Spleen (tissue), 11 donors: Measurements from ENCODE around the gene DTNBP1. TPM values are rescaled to one million over a fixed set of nuclear protein-coding genes. Genes with fewer than 3 reads are reported as not detected.
"Not testable (repeated sequence)": the region's sequence is repeated elsewhere in the genome, so short reads cannot be mapped to it uniquely, and the experiment has no call there.

Source experiments
- DNase-seq: peaks from one replicate; pipeline ENCODE4 v3.0.0-alpha.2; 2020
- H3K27ac ChIP-seq, 8 donors: fragments of 200-600 bp; sonication (generic) in 7 of 8; 1 replicate in 4 of 8; 2 replicates in 4 of 8; pipeline versions ENCODE4 v1.5.0 to v1.8.0; 2016 to 2021; ENCODE audit warnings: inconsistent platforms in 4 of 8, mild to moderate bottlenecking in 4 of 8, moderate library complexity in 1 of 8
- H3K27me3 ChIP-seq, 7 donors: fragments of 200-600 bp; sonication (generic) in 6 of 7; replicated peaks in 1 of 7; 1 replicate in 4 of 7; 2 replicates in 3 of 7; pipeline versions ENCODE4 v1.5.0 to v1.8.0; 2016 to 2021; ENCODE audit warnings: inconsistent platforms in 3 of 7, mild to moderate bottlenecking in 1 of 7
- H3K36me3 ChIP-seq, 6 donors: fragments of 200-600 bp; sonication (generic) in 5 of 6; 1 replicate in 4 of 6; 2 replicates in 2 of 6; pipeline versions ENCODE4 v1.5.0 to v1.8.0; 2016 to 2021; ENCODE audit warnings: inconsistent platforms in 2 of 6
- H3K4me1 ChIP-seq, 6 donors: fragments of 200-600 bp; sonication (generic) in 5 of 6; 1 replicate in 3 of 6; 2 replicates in 3 of 6; pipeline versions ENCODE4 v1.5.0 to v1.8.0; 2016 to 2021; ENCODE audit warnings: inconsistent platforms in 3 of 6
- H3K4me3 ChIP-seq, 8 donors: fragments of 200-600 bp; sonication (generic) in 7 of 8; 1 replicate in 4 of 8; 2 replicates in 4 of 8; pipeline versions ENCODE4 v1.5.0 to v1.8.0; 2016 to 2021; ENCODE audit warnings: inconsistent platforms in 4 of 8, mild to moderate bottlenecking in 4 of 8, moderate library complexity in 2 of 8
- H3K9me3 ChIP-seq, 8 donors: fragments of 200-600 bp; sonication (generic) in 7 of 8; 1 replicate in 4 of 8; 2 replicates in 4 of 8; pipeline versions ENCODE4 v1.5.0 to v1.8.0; 2016 to 2021; ENCODE audit warnings: inconsistent platforms in 4 of 8
- CTCF ChIP-seq, 11 experiments: fragments of 200-600 bp in 7 of 11; fragments of 450-650 bp in 4 of 11; sonication (generic) in 4 of 11; IDR thresholded peaks in 8 of 11; conservative IDR thresholded peaks in 3 of 11; 1 replicate in 7 of 11; 2 replicates in 4 of 11; pipeline versions ENCODE4 v1.4.0 to v1.8.0; 2016 to 2021; ENCODE audit warnings: antibody characterized with exemption in 11 of 11, inconsistent platforms in 4 of 11, mild to moderate bottlenecking in 1 of 11
- POLR2A ChIP-seq, 3 donors: fragments of 450-650 bp; IDR thresholded peaks; one replicate each; pipeline ENCODE4 v1.5.1; 2017; ENCODE audit warnings: antibody characterized with exemption in 3 of 3, mild to moderate bottlenecking in 1 of 3
- POLR2AphosphoS5 ChIP-seq, 3 donors: sonication (generic); formaldehyde crosslinking; IDR thresholded peaks; one replicate each; pipeline ENCODE4 v1.5.1; 2017; ENCODE audit warnings: antibody characterized with exemption in 3 of 3
- WGBS, 5 donors: extraction: QIAGEN DNeasy Blood & Tissue Kit in 3 of 5; methylation state at CpG; one replicate each; pipeline versions ENCODE4 v1.1.5 to v1.1.7; 2013 to 2018; 5-methylcytosine and 5-hydroxymethylcytosine counted together
- intact Hi-C: fragments of 100-400 bp; cut with DNase I; formaldehyde crosslinking; loops from one replicate; pipeline ENCODE4 v1.15.0; 2023; ENCODE audit warnings: low total_unique reads
- polyA plus RNA-seq, 3 donors: library from polyadenylated mRNA; stranded (reverse); fragments of 200-250 nt; gene quantifications; one replicate each; pipeline ENCODE4 v1.2.1, GENCODE V29; 2013
- total RNA-seq, 7 donors: library from RNA; depleted of rRNA in 3 of 7; stranded (reverse); fragments of >200 nt in 3 of 7; fragmentation: NEBNext Ultra II Directional in 4 of 7; extraction: Animal tissue kit (Norgen Biotek cat#: 25700) in 4 of 7; gene quantifications; one replicate each; pipeline versions ENCODE4 v1.1.0 to v1.2.1, GENCODE V29; 2016 to 2021
- donor health status: healthy with polysubstance abuse.
- donor health status: DM: no; HTN: no; CAD: no; lungs with moderate emphysema.
- donor health status: DM: no; HTN: no; CAD: no.
- donor health status: Bipolar disorder and iron deficiency.
- donor health status: healthy.
- donor health status: DM: no; HTN: no; CAD: no.
- donor health status: DM: yes; HTN: yes; CAD: no.

DTNBP1 gene
- total and polyA plus RNA-seq, 10 donors, result 14.2 to 42.2 (median 32.3) TPM

DNA sequence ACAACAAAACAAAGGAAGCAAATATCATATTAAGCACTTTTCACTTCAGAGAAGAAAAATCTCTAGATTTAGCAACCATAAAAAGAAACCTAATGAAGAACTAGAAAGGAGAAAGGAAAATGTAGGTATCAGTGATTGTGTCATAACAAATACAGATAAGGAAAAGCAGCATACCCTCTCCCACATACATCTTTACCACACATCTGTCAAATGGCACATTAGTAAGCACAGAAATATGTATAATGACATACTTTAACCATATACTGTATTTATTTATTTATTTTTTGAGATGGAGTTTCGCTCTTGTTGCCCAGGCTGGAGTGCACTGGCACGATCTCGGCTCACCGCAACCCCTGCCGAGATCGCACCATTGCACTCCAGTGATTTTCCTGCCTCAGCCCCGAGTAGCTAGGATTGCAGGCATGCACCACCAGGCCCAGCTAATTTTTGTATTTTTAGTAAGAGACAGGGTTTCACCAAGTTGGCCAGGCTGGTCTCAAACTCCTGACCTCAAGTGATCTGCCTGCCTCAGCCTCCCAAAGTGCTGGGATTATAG lies 12.7 kb downstream of the DTNBP1 start:
- peak in 1 of 3 donors; percentile 16 for TF ChIP-seq POLR2AphosphoS5 (IDR thresholded peaks at IDR 0.05)
- intact Hi-C loops, DNase-seq, H3K27me3 ChIP-seq, H3K4me3 ChIP-seq, H3K27ac ChIP-seq: not testable (repeated sequence)
- Histone ChIP-seq H3K36me3 (peaks cover 0 to 54% (median 21%) of the 10 kb centered on the region in 6 donors), H3K9me3 (peaks cover 0 to 26% (median 15%) of the 10 kb centered on the region in 8 donors), H3K4me1 (peaks cover 0 to 29% (median 15%) of the 10 kb centered on the region in 6 donors)
- 80 to 94% (median 87%) methylated on average over 7 of the region's 7 CpGs for WGBS, 5 donors

DNA sequence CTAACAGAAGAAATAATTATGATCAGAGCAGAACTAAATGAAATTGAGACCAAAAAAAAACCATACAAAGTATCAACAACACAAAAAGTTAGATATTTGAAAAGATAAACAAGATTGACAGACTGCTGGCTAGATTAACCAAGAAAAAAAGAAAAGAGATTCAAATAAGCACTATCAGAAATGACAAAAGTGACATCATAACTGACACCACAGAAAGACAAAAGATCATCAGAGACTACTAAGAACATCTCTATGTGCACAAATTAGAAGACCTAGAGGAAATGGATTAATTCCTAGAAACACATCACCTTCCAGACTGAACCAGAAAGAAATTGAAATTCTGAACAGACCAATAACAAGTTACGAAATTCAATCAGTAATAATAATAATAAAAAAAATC lies 17.9 kb downstream of the DTNBP1 start:
- intact Hi-C loops, result no loop called here
- H3K9me3 ChIP-seq, result peaks cover 5 to 56% (median 42%) of the 10 kb centered on the region in 8 donors
- WGBS, 5 donors, result 92 to 100% (median 97%) methylated on average over 1 of the region's 1 CpG
- no peak overlapping the region for H3K27ac ChIP-seq
- TF ChIP-seq POLR2AphosphoS5 (IDR thresholded peaks at IDR 0.05), result no peak
- no peak for TF ChIP-seq POLR2A (IDR thresholded peaks at IDR 0.05)
- TF ChIP-seq CTCF (IDR thresholded peaks at IDR 0.05 in 8 of 11, conservative IDR thresholded peaks at IDR 0.05 in 3 of 11), result no peak
- H3K36me3 ChIP-seq, result peaks cover 0 to 85% (median 17%) of the 10 kb centered on the region in 6 donors
- no peak for DNase-seq
- H3K4me1 ChIP-seq, result peaks cover 0 to 6% (median 0%) of the 10 kb centered on the region in 6 donors
- no peaks in the 10 kb centered on the region for H3K27me3 ChIP-seq
- H3K4me3 ChIP-seq, result no peak overlapping the region

- TF ChIP-seq POLR2A (IDR thresholded peaks at IDR 0.05) (no peak), CTCF (IDR thresholded peaks at IDR 0.05 in 8 of 11, conservative IDR thresholded peaks at IDR 0.05 in 3 of 11) (no peak), POLR2AphosphoS5 (IDR thresholded peaks at IDR 0.05) (no peak)
- Histone ChIP-seq H3K27ac (no peak overlapping the region), H3K27me3 (no peaks in the 10 kb centered on the region), H3K36me3 (peaks cover 0 to 85% (median 12%) of the 10 kb centered on the region in 6 donors), H3K4me1 (peaks cover 0 to 6% (median 0%) of the 10 kb centered on the region in 6 donors), H3K9me3 (peaks cover 5 to 62% (median 45%) of the 10 kb centered on the region in 8 donors), H3K4me3 (no peak overlapping the region)
- 91 to 97% (median 94%) methylated on average over 2 of the region's 2 CpGs for WGBS, 5 donors
- no peak for DNase-seq
- intact Hi-C loops, result no loop called here
These were observed 19.3 kb downstream of the DTNBP1 start for GRCh38 chr6:15643542-15643941.

GRCh38 chr6:15642276-15642675 lies 20.6 kb downstream of the DTNBP1 start:
- no peak for DNase-seq
- H3K36me3 ChIP-seq, result peaks cover 0 to 85% (median 9%) of the 10 kb centered on the region in 6 donors
- no peaks in the 10 kb centered on the region for H3K27me3 ChIP-seq
- peaks cover 5 to 55% (median 35%) of the 10 kb centered on the region in 8 donors for H3K9me3 ChIP-seq
- intact Hi-C loops, result no loop called here
- TF ChIP-seq POLR2A (IDR thresholded peaks at IDR 0.05) (no peak), CTCF (IDR thresholded peaks at IDR 0.05 in 8 of 11, conservative IDR thresholded peaks at IDR 0.05 in 3 of 11) (no peak), POLR2AphosphoS5 (IDR thresholded peaks at IDR 0.05) (no peak)
- H3K27ac ChIP-seq, result no peak overlapping the region
- 70 to 93% (median 83%) methylated on average over 4 of the region's 4 CpGs for WGBS, 5 donors
- H3K4me3 ChIP-seq, result no peak overlapping the region
- peaks cover 0 to 12% (median 0%) of the 10 kb centered on the region in 6 donors for H3K4me1 ChIP-seq
